ENCODE results near the gene MPV17.
"Not testable (repeated sequence)": the region's sequence is repeated elsewhere in the genome, so short reads cannot be mapped to it uniquely, and the experiment has no call there.

MPV17 gene

GRCh38 chr2:27354597-27354927 lies 31.7 kb upstream of the MPV17 start:
- Histone ChIP-seq H3K9me3 (ENCODE audit: control insufficient read depth in 1 of 2, low read length in 2 of 2) (no peaks in the 10 kb centered on the region), H3K9ac (ENCODE audit: low read depth in 1 of 2, low read length in 2 of 2) (no peak overlapping the region), H3K27me3 (ENCODE audit: control insufficient read depth in 1 of 2, insufficient read depth in 2 of 2, low read length in 2 of 2) (no peaks in the 10 kb centered on the region), H3K27ac (ENCODE audit: low read depth, low read length) (no peak overlapping the region), H3K4me3 (ENCODE audit: low read depth in 1 of 2, low read length in 2 of 2) (no peak overlapping the region), H3K4me1 (ENCODE audit: control insufficient read depth in 1 of 2, insufficient read depth in 2 of 2, low read length in 2 of 2) (peaks cover 26 to 27% of the 10 kb centered on the region in 2 donors), H3K36me3 (ENCODE audit: control insufficient read depth in 1 of 2, insufficient read depth in 2 of 2, low read length in 2 of 2) (peaks cover 3 to 5% of the 10 kb centered on the region in 2 donors)

DNA sequence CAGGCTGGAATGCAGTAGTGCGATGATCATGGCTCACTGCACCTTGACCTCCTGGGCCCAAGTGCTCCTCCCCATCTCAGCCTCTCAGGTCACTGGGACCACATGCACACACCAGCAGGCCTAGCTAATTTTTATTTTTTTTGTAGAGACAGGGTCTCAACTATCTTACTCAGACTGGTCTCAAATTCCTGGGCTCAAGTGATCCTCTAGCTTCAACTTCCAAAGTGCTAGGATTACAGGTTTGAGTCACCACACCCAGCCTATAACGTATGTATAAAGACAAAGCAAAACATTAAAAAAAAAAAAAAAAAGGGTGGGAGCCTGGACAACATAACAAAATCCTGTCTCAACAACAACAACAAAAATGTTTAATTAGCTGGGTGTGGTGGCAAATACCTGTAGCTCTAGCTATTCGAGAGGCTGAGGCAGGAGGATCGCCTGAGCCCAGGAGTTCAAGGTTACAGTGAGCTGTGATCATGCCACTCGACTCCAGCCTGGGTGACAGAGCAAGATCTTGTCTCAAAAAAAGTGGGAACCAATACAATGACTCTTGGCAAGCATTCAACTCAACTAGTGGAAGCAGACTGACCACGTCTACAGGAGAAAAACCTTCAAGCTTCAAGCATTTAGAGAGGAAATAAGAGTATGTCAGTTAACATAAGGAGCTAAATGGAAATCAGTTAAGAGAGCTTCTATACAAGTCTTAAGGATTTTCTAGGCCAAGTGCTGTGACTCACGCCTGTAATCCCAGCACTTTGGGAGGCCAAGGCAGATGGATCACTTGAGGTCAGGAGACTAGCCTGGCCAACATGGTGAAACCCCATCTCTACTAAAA lies 31.1 kb upstream of the MPV17 start:
- H3K4me3 ChIP-seq (ENCODE audit: low read depth in 1 of 2, low read length in 2 of 2): no peak overlapping the region
- H3K36me3 ChIP-seq (ENCODE audit: control insufficient read depth in 1 of 2, insufficient read depth in 2 of 2, low read length in 2 of 2): peaks cover 3 to 5% of the 10 kb centered on the region in 2 donors
- H3K4me1 ChIP-seq (ENCODE audit: control insufficient read depth in 1 of 2, insufficient read depth in 2 of 2, low read length in 2 of 2): peaks cover 26 to 27% of the 10 kb centered on the region in 2 donors
- no peak overlapping the region for H3K27ac ChIP-seq (ENCODE audit: low read depth, low read length)
- H3K9ac ChIP-seq (ENCODE audit: low read depth in 1 of 2, low read length in 2 of 2): no peak overlapping the region
- H3K9me3 ChIP-seq (ENCODE audit: control insufficient read depth in 1 of 2, low read length in 2 of 2): no peaks in the 10 kb centered on the region
- no peaks in the 10 kb centered on the region for H3K27me3 ChIP-seq (ENCODE audit: control insufficient read depth in 1 of 2, insufficient read depth in 2 of 2, low read length in 2 of 2)

- not testable (repeated sequence) for H3K36me3 ChIP-seq (ENCODE audit: control insufficient read depth in 1 of 2, insufficient read depth in 2 of 2, low read length in 2 of 2); H3K27me3 ChIP-seq (ENCODE audit: control insufficient read depth in 1 of 2, insufficient read depth in 2 of 2, low read length in 2 of 2); H3K27ac ChIP-seq (ENCODE audit: low read depth, low read length); H3K9ac ChIP-seq (ENCODE audit: low read depth in 1 of 2, low read length in 2 of 2); H3K4me3 ChIP-seq (ENCODE audit: low read depth in 1 of 2, low read length in 2 of 2); H3K9me3 ChIP-seq (ENCODE audit: control insufficient read depth in 1 of 2, low read length in 2 of 2)
- H3K4me1 ChIP-seq (ENCODE audit: control insufficient read depth in 1 of 2, insufficient read depth in 2 of 2, low read length in 2 of 2): peaks cover 26 to 27% of the 10 kb centered on the region in 2 donors
These were observed 30.5 kb upstream of the MPV17 start for GRCh38 chr2:27353386-27353761.

DNA sequence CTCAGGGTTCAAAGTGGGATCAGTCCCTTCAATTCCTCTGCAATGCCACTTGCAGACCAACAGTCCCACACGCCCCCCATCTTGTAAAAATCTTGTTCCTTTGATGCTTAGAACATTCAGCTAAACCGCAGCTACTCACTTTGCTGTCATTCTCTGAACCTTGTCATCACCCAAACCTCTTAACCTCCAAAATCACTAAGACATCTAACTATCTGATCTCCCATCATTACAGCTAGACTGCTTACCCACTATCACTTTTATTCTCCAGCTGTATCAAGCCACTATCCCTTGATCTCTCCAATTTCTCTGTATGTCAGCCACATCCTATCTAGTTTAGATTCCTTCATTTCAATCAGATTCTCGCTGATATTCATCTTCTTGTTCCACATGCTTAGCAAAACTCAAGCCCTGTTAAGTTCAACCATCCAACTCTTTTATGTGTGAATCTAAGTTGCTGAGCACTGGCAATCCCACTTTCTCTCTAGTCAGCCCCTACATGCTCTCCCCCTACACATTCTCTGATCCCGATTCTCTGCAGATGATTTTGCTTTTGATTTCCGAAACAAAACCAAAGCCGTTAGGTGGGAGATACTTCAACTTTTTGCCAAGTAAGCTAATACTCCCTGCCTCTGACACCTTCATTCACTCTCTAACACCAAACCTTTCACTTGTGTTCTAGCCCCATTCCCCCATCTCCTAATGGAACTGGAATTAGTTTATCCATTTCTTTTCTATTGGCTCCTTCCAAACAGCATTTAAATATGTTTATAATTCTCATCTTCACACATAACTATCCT lies 29.1 kb upstream of the MPV17 start:
- Histone ChIP-seq H3K36me3 (ENCODE audit: control insufficient read depth in 1 of 2, insufficient read depth in 2 of 2, low read length in 2 of 2) (peaks cover 3 to 9% of the 10 kb centered on the region in 2 donors), H3K4me3 (ENCODE audit: low read depth in 1 of 2, low read length in 2 of 2) (no peak overlapping the region), H3K9me3 (ENCODE audit: control insufficient read depth in 1 of 2, low read length in 2 of 2) (no peaks in the 10 kb centered on the region), H3K27ac (ENCODE audit: low read depth, low read length) (no peak overlapping the region), H3K9ac (ENCODE audit: low read depth in 1 of 2, low read length in 2 of 2) (no peak overlapping the region), H3K4me1 (ENCODE audit: control insufficient read depth in 1 of 2, insufficient read depth in 2 of 2, low read length in 2 of 2) (peaks cover 19 to 20% of the 10 kb centered on the region in 2 donors), H3K27me3 (ENCODE audit: control insufficient read depth in 1 of 2, insufficient read depth in 2 of 2, low read length in 2 of 2) (no peaks in the 10 kb centered on the region)

DNA sequence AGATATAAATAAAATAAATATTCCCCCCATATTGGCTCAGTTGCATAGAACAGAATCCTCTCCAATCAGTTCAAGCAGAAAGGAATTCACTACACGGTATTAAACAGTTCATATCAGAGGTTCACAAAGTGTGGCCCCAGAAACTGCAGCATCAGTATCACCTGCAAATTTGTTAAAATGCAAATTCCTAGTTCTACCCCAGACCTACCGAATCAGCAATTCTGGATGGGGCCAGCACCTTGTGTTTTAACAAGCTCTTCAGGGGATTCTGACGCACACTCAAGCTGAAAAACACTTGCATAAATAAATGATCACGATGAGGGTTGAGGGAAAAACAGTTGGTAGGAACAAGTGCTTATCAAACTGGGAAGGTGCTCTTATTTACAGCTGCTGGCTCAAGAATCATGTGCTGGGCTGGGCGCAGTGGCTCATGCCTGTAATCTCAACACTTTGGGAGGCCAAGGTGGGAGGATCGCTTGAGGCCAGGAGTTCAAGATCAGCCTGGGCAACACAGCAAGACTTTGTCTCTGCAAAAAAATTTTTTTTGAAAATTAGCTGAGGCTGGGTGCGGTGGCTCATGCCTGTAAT lies 27.3 kb upstream of the MPV17 start:
- Histone ChIP-seq H3K4me3 (ENCODE audit: low read depth in 1 of 2, low read length in 2 of 2) (no peak overlapping the region), H3K27me3 (ENCODE audit: control insufficient read depth in 1 of 2, insufficient read depth in 2 of 2, low read length in 2 of 2) (no peaks in the 10 kb centered on the region), H3K9ac (ENCODE audit: low read depth in 1 of 2, low read length in 2 of 2) (no peak overlapping the region), H3K36me3 (ENCODE audit: control insufficient read depth in 1 of 2, insufficient read depth in 2 of 2, low read length in 2 of 2) (peaks cover 3 to 9% of the 10 kb centered on the region in 2 donors), H3K4me1 (ENCODE audit: control insufficient read depth in 1 of 2, insufficient read depth in 2 of 2, low read length in 2 of 2) (peaks cover 13 to 14% of the 10 kb centered on the region in 2 donors), H3K27ac (ENCODE audit: low read depth, low read length) (no peak overlapping the region), H3K9me3 (ENCODE audit: control insufficient read depth in 1 of 2, low read length in 2 of 2) (no peaks in the 10 kb centered on the region)

DNA sequence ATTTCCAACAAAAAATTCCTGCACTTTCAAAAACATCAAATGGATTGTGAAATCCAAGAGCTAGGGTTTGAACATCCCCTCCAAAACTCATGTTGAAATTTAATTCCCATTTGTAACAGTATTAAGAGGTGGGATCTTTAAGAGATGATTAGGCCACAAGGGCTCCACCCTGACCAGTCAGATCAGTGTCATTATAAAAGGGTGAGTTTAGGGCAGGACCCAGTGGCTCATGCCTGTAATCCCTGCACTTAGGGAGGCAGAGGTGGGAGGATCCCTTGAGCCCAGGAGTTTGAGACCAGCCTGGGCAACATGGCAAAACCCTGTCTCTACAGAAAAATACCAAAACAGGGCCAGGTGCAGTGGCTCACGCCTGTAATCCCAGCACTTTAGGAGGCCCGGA lies 24.7 kb upstream of the MPV17 start:
- no peaks in the 10 kb centered on the region for H3K4me1 ChIP-seq (ENCODE audit: control insufficient read depth in 1 of 2, insufficient read depth in 2 of 2, low read length in 2 of 2)
- peaks cover 3 to 17% of the 10 kb centered on the region in 2 donors for H3K36me3 ChIP-seq (ENCODE audit: control insufficient read depth in 1 of 2, insufficient read depth in 2 of 2, low read length in 2 of 2)
- no peaks in the 10 kb centered on the region for H3K9me3 ChIP-seq (ENCODE audit: control insufficient read depth in 1 of 2, low read length in 2 of 2)
- no peaks in the 10 kb centered on the region for H3K27me3 ChIP-seq (ENCODE audit: control insufficient read depth in 1 of 2, insufficient read depth in 2 of 2, low read length in 2 of 2)
- H3K27ac ChIP-seq (ENCODE audit: low read depth, low read length): no peak overlapping the region
- H3K9ac ChIP-seq (ENCODE audit: low read depth in 1 of 2, low read length in 2 of 2): no peak overlapping the region
- no peak overlapping the region for H3K4me3 ChIP-seq (ENCODE audit: low read depth in 1 of 2, low read length in 2 of 2)

- H3K27me3 ChIP-seq (ENCODE audit: control insufficient read depth in 1 of 2, insufficient read depth in 2 of 2, low read length in 2 of 2): no peaks in the 10 kb centered on the region
- no peak overlapping the region for H3K4me3 ChIP-seq (ENCODE audit: low read depth in 1 of 2, low read length in 2 of 2)
- no peaks in the 10 kb centered on the region for H3K4me1 ChIP-seq (ENCODE audit: control insufficient read depth in 1 of 2, insufficient read depth in 2 of 2, low read length in 2 of 2)
- H3K27ac ChIP-seq (ENCODE audit: low read depth, low read length): no peak overlapping the region
- peaks cover 34 to 74% of the 10 kb centered on the region in 2 donors for H3K36me3 ChIP-seq (ENCODE audit: control insufficient read depth in 1 of 2, insufficient read depth in 2 of 2, low read length in 2 of 2)
- no peak overlapping the region for H3K9ac ChIP-seq (ENCODE audit: low read depth in 1 of 2, low read length in 2 of 2)
- H3K9me3 ChIP-seq (ENCODE audit: control insufficient read depth in 1 of 2, low read length in 2 of 2): no peaks in the 10 kb centered on the region
These were observed 13.3 kb upstream of the MPV17 start for GRCh38 chr2:27336173-27336572.

GRCh38 chr2:27335311-27335710 lies 12.4 kb upstream of the MPV17 start:
- no peak overlapping the region for H3K9ac ChIP-seq (ENCODE audit: low read depth in 1 of 2, low read length in 2 of 2)
- H3K36me3 ChIP-seq (ENCODE audit: control insufficient read depth in 1 of 2, insufficient read depth in 2 of 2, low read length in 2 of 2): peaks cover 34 to 75% of the 10 kb centered on the region in 2 donors
- H3K4me3 ChIP-seq (ENCODE audit: low read depth in 1 of 2, low read length in 2 of 2): no peak overlapping the region
- no peaks in the 10 kb centered on the region for H3K4me1 ChIP-seq (ENCODE audit: control insufficient read depth in 1 of 2, insufficient read depth in 2 of 2, low read length in 2 of 2)
- H3K27ac ChIP-seq (ENCODE audit: low read depth, low read length): no peak overlapping the region
- no peaks in the 10 kb centered on the region for H3K9me3 ChIP-seq (ENCODE audit: control insufficient read depth in 1 of 2, low read length in 2 of 2)
- no peaks in the 10 kb centered on the region for H3K27me3 ChIP-seq (ENCODE audit: control insufficient read depth in 1 of 2, insufficient read depth in 2 of 2, low read length in 2 of 2)

DNA sequence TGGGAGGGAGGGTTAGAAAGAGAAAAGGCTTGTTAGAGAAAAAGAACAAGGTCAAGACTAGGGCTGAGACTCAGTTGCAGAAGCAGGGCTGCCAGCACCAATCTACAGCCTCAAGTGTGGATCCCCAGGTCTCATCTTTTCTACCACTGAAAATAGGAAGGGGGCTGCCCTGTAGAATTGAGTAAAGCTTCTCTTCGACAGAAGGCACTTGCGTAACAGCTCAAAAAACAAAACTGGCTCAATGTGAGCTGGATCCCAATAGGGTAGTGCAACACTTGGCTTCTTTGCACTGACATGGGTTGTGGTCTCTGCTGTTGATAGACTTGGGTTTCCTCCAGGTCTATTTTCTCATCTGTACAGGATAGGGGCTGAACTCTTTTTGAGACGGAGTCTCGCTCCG lies 1.8 kb upstream of the MPV17 start:
- H3K4me1 ChIP-seq (ENCODE audit: control insufficient read depth in 1 of 2, insufficient read depth in 2 of 2, low read length in 2 of 2): peaks cover 20 to 23% of the 10 kb centered on the region in 2 donors

More for the DNA sequence above, 1.8 kb upstream of the MPV17 start:
- Histone ChIP-seq H3K4me3 (ENCODE audit: low read depth in 1 of 2, low read length in 2 of 2) (no peak overlapping the region), H3K27ac (ENCODE audit: low read depth, low read length) (no peak overlapping the region), H3K9ac (ENCODE audit: low read depth in 1 of 2, low read length in 2 of 2) (no peak overlapping the region), H3K27me3 (ENCODE audit: control insufficient read depth in 1 of 2, insufficient read depth in 2 of 2, low read length in 2 of 2) (no peaks in the 10 kb centered on the region), H3K36me3 (ENCODE audit: control insufficient read depth in 1 of 2, insufficient read depth in 2 of 2, low read length in 2 of 2) (peaks cover 30 to 34% of the 10 kb centered on the region in 2 donors), H3K9me3 (ENCODE audit: control insufficient read depth in 1 of 2, low read length in 2 of 2) (no peaks in the 10 kb centered on the region)

All from duodenal mucosa (tissue), 2 donors.